Measurements from ENCODE around the gene ZFYVE28.

The ZFYVE28 gene

GRCh38 chr4:2427383-2428334 is 9.2 kb upstream of the ZFYVE28 start:
- no peak for DNase-seq

- no peak for DNase-seq
These were observed 8.3 kb upstream of the ZFYVE28 start for GRCh38 chr4:2426711-2427275.

- DNase-seq: no peak
These were observed 7.6 kb upstream of the ZFYVE28 start for GRCh38 chr4:2426069-2426397.

- no peak for DNase-seq
These were observed 7.1 kb upstream of the ZFYVE28 start for GRCh38 chr4:2425386-2426068.

- DNase-seq: no peak
These were observed 6.1 kb upstream of the ZFYVE28 start for GRCh38 chr4:2424581-2424980.

- no peak for DNase-seq
These were observed 5.2 kb upstream of the ZFYVE28 start for GRCh38 chr4:2423695-2424094.

- no peak for DNase-seq
These were observed 4.6 kb upstream of the ZFYVE28 start for GRCh38 chr4:2423066-2423465.

GRCh38 chr4:2421928-2422327 is 3.5 kb upstream of the ZFYVE28 start:
- no peak for DNase-seq

- no peak for DNase-seq
These were observed 1.4 kb upstream of the ZFYVE28 start for GRCh38 chr4:2419814-2420213.

- DNase-seq: peak; percentile 89 to 93
These were observed 466 bp upstream of the ZFYVE28 start, which contains the start of gene CFAP99 for GRCh38 chr4:2418650-2419571. CFAP99 (plus strand) TSS chr4:2418955.

GRCh38 chr4:2417226-2417764 is 1.1 kb downstream of the ZFYVE28 start:
- no peak for DNase-seq

GRCh38 chr4:2416564-2417225 is 1.8 kb downstream of the ZFYVE28 start:
- no peak for DNase-seq

GRCh38 chr4:2415881-2416563 is 2.4 kb downstream of the ZFYVE28 start:
- no peak for DNase-seq

- DNase-seq: no peak
These were observed 3.2 kb downstream of the ZFYVE28 start for GRCh38 chr4:2415213-2415612.

- DNase-seq: no peak
These were observed 4.4 kb downstream of the ZFYVE28 start for GRCh38 chr4:2413821-2414610.

GRCh38 chr4:2412885-2413716 is 5.3 kb downstream of the ZFYVE28 start:
- DNase-seq: peak; percentile 98 to 99

- no peak for DNase-seq
These were observed 5.9 kb downstream of the ZFYVE28 start for GRCh38 chr4:2412534-2412884.

GRCh38 chr4:2411786-2412510 is 6.5 kb downstream of the ZFYVE28 start:
- DNase-seq: no peak

- DNase-seq: no peak
These were observed 9.1 kb downstream of the ZFYVE28 start for GRCh38 chr4:2409381-2409783.

All from Kasumi-1 (cell line).